ENCODE data around the gene GRPR. TPM values are rescaled to one million over a fixed set of nuclear protein-coding genes. Genes with fewer than 3 reads are reported as not detected.
"Not testable (repeated sequence)": the region's sequence is repeated elsewhere in the genome, so short reads cannot be mapped to it uniquely, and the experiment has no call there.

The GRPR gene
- total RNA-seq, 4 donors from 2014 or later: not detected

DNA sequence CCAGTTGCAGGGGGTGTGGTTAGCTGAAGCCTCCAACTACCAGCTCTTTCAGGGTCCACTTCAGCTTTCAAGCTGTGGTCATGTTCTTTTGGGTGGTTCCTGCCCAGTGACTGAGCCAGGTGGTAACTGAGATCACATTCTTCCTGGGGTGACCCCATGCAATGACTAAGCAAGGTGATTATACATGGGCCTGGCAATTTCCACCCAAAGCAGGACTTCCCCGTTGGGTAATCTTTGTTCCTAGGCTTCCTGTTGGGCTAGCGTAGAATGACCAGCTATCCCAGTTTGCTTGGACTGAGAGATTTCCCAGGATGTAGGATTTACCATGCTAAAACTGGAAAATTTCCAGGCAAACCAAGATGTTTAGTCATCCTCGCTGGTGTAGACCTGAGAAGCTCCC, 25.5 kb downstream of the GRPR start:
- DNase-seq (ENCODE audit: low spot score in 2 of 2): no peak
- no peak for TF ChIP-seq POLR2AphosphoS5 (IDR thresholded peaks at IDR 0.05)
- no peak for TF ChIP-seq POLR2A (IDR thresholded peaks at IDR 0.05)
- no peak for TF ChIP-seq EP300 (IDR thresholded peaks at IDR 0.05)
- TF ChIP-seq, protein P1, sequence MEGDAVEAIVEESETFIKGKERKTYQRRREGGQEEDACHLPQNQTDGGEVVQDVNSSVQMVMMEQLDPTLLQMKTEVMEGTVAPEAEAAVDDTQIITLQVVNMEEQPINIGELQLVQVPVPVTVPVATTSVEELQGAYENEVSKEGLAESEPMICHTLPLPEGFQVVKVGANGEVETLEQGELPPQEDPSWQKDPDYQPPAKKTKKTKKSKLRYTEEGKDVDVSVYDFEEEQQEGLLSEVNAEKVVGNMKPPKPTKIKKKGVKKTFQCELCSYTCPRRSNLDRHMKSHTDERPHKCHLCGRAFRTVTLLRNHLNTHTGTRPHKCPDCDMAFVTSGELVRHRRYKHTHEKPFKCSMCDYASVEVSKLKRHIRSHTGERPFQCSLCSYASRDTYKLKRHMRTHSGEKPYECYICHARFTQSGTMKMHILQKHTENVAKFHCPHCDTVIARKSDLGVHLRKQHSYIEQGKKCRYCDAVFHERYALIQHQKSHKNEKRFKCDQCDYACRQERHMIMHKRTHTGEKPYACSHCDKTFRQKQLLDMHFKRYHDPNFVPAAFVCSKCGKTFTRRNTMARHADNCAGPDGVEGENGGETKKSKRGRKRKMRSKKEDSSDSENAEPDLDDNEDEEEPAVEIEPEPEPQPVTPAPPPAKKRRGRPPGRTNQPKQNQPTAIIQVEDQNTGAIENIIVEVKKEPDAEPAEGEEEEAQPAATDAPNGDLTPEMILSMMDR (IDR thresholded peaks at IDR 0.05): no peak
- Histone ChIP-seq H3K9me3 (no peaks in the 10 kb centered on the region), H3K4me3 (no peak overlapping the region), H3K36me3 (no peaks in the 10 kb centered on the region), H3K27ac (no peak overlapping the region), H3K4me1 (no peaks in the 10 kb centered on the region), H3K27me3 (no peaks in the 10 kb centered on the region)
- WGBS: 83% methylated on average over 3 of the region's 3 CpGs

DNA sequence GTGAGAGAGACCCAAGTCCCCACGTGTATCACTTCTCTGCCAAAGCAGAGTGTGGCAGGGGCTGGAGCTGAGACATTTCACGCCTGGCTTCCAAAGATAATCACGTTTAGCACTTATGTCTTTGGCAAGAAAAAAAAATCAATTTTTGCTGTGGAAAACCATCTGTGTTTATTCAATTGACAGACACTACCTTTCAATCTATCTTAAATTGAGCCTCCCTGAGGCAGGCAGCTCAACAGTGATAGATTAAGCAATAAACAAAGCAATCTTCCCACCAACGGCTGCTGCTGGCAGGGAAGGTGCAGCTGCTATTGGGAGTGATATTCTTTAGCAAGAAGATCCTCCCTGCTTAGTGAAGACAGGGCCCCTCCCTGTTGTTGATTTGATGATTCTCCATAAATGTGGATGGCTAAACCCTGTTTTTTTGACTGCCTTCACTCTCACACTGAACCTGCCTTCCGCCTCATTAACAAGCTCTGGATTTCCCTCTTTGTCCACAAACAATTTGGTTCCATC, 32.3 kb downstream of the GRPR start:
- Histone ChIP-seq H3K27me3 (no peaks in the 10 kb centered on the region), H3K36me3 (no peaks in the 10 kb centered on the region), H3K4me1 (no peaks in the 10 kb centered on the region), H3K27ac (no peak overlapping the region), H3K9me3 (no peaks in the 10 kb centered on the region), H3K4me3 (no peak overlapping the region)
- 51% methylated on average over 5 of the region's 5 CpGs for WGBS
- TF ChIP-seq POLR2A (IDR thresholded peaks at IDR 0.05): no peak
- no peak for TF ChIP-seq EP300 (IDR thresholded peaks at IDR 0.05)
- TF ChIP-seq, protein P1 (IDR thresholded peaks at IDR 0.05): no peak
- no peak for TF ChIP-seq POLR2AphosphoS5 (IDR thresholded peaks at IDR 0.05)
- no peak for DNase-seq (ENCODE audit: low spot score in 2 of 2)

DNA sequence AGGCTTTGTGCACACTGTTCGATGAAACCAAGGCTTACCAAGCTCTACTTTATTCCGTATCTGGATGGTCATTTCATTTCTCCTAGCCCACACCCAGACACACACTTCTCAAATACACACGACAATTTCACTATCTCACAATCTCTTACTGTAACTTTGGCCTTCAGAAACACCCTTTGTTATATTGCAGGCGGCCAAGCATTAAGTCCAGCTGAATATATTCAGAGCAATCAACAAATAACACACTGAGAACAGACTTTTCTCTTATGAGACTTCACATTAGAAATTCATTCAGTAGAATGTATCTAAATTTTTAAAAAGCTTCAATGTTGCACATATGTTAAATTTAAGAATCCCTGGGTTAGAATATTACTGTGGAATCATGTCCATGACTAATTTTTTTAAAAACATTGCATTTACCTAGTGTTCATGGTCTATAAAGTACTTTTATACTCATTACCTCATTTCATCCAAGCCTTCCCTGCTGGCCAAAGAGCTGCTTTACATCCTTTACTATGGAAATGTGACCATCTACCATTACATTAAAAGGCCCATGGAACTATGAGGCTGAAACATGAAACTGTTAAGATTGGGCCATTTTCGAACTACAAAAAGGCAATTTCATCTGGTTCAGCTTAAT, 33.4 kb downstream of the GRPR start:
- no peaks in the 10 kb centered on the region for H3K27me3 ChIP-seq
- H3K36me3 ChIP-seq: no peaks in the 10 kb centered on the region
- no peak for DNase-seq (ENCODE audit: low spot score in 2 of 2)
- no peak overlapping the region for H3K4me3 ChIP-seq
- 88% methylated on average over 5 of the region's 5 CpGs for WGBS
- no peaks in the 10 kb centered on the region for H3K9me3 ChIP-seq
- H3K4me1 ChIP-seq: no peaks in the 10 kb centered on the region
- TF ChIP-seq POLR2A (IDR thresholded peaks at IDR 0.05): no peak
- TF ChIP-seq, protein P1 (IDR thresholded peaks at IDR 0.05): no peak
- TF ChIP-seq POLR2AphosphoS5 (IDR thresholded peaks at IDR 0.05): no peak
- no peak for TF ChIP-seq EP300 (IDR thresholded peaks at IDR 0.05)
- H3K27ac ChIP-seq: no peak overlapping the region

DNA sequence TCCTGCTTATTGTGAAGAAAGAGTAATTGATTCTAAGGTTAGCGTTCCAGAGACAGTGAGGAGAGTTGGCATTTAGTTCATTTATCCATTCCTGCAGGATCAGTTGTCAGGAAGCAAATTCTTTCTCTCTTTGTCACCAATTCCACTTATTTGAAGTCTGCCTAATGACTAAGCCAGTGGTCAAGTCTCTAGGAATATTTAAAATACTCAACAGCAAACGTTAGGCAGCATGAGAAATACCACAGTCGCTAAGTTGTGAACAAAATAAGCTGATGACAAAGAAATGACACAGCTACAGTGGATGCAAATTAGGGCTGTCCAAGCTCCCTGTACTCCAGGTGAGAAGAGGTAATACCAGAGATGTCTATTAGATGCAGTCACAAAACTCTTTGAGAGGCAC, 37.4 kb downstream of the GRPR start:
- TF ChIP-seq, protein P1 (IDR thresholded peaks at IDR 0.05): no peak
- TF ChIP-seq EP300 (IDR thresholded peaks at IDR 0.05): no peak
- no peak for TF ChIP-seq POLR2A (IDR thresholded peaks at IDR 0.05)
- TF ChIP-seq POLR2AphosphoS5 (IDR thresholded peaks at IDR 0.05): no peak
- H3K27me3 ChIP-seq: no peaks in the 10 kb centered on the region
- no peak overlapping the region for H3K4me3 ChIP-seq
- no peaks in the 10 kb centered on the region for H3K36me3 ChIP-seq
- H3K9me3 ChIP-seq: no peaks in the 10 kb centered on the region
- WGBS: 71% methylated on average over 3 of the region's 3 CpGs
- H3K4me1 ChIP-seq: no peaks in the 10 kb centered on the region
- no peak for DNase-seq (ENCODE audit: low spot score in 2 of 2)
- H3K27ac ChIP-seq: no peak overlapping the region

DNA sequence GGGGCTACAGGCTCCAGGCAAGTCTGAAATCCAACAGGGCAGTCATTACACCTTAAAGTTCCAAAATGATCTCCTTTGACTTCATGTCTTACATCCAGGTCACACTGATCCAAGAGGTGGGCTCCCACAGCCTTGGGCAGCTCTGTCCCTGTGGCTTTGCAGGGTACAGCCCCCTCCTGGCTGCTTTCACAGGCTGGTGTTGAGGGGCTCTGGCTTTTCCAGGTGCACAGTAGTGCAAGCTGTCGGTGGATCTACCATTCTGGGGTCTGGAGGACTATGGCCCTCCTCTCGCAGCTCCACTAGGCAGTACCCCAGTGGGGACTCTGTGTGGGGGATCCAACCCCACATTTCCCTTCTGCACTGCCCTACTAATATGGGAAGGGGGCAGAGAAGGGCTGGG, 37.8 kb downstream of the GRPR start:
- not testable (repeated sequence) for H3K4me3 ChIP-seq; H3K36me3 ChIP-seq; H3K27me3 ChIP-seq; DNase-seq (ENCODE audit: low spot score in 2 of 2); H3K9me3 ChIP-seq; H3K4me1 ChIP-seq; H3K27ac ChIP-seq
- WGBS: 80% methylated on average over 1 of the region's 2 CpGs

DNA sequence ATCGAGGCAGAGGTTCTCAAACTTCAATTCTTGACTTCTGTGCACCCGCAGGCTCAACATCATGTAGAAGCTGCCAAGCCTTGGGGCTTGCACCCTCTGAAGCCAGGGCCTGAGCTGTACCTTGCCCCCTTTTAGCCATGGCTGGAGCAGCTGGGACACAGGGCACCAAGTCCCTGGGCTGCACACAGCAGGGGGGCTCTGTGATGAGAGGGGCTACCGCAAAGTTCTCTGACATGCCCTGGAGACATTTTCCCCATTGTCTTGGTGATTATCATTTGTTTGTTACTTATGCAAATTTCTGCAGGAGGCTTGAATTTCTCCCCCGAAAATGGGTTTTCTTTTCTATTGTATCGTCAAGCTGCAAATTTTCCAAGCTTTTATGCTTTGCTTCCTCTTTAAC, 39.0 kb downstream of the GRPR start:
- Histone ChIP-seq H3K4me3 (no peak overlapping the region), H3K36me3 (no peaks in the 10 kb centered on the region), H3K4me1 (no peaks in the 10 kb centered on the region), H3K27me3 (no peaks in the 10 kb centered on the region), H3K27ac (no peak overlapping the region), H3K9me3 (no peaks in the 10 kb centered on the region)
- no peak for DNase-seq (ENCODE audit: low spot score in 2 of 2)
- 66% methylated on average over 5 of the region's 5 CpGs for WGBS
- no peak for TF ChIP-seq EP300 (IDR thresholded peaks at IDR 0.05)
- TF ChIP-seq POLR2AphosphoS5 (IDR thresholded peaks at IDR 0.05): no peak
- no peak for TF ChIP-seq POLR2A (IDR thresholded peaks at IDR 0.05)
- TF ChIP-seq, protein P1 (IDR thresholded peaks at IDR 0.05): no peak
